WTC11 (cell line): ENCODE data around the gene NRG3. TPM values are rescaled to one million over a fixed set of nuclear protein-coding genes. Genes with fewer than 3 reads are reported as not detected.

Experiments
- ATAC-seq: fragments of 200-7000 bp; cut with Tn5 transposase; 2 replicates; pipeline ENCODE4 v1.10.0; 2021; ENCODE audit warnings: mild to moderate bottlenecking, moderate library complexity
- CTCF ChIA-PET: fragments of 300-600 bp; sonication (Branson Sonifier 250); formaldehyde crosslinking; loops from one replicate; lab custom pipeline; 2021; ENCODE audit warnings: antibody characterized with exemption; lab: Charles Lee
- POLR2A ChIA-PET: fragments of 350-600 bp; sonication (Branson Sonifier 250); formaldehyde crosslinking; loops from one replicate; lab custom pipeline; 2021; ENCODE audit warnings: antibody characterized with exemption; lab: Charles Lee
- DNase-seq: peaks from one replicate; pipeline ENCODE4 v3.0.0; 2021; ENCODE audit warnings: low spot score
- H3K27ac Mint-ChIP-seq: 2 replicates; pipeline ENCODE4 v1.8.0; 2021; ENCODE audit warnings: mixed read lengths
- H3K27me3 Mint-ChIP-seq: 2 replicates; pipeline ENCODE4 v1.8.0; 2021; ENCODE audit warnings: low read depth, mild to moderate bottlenecking, moderate library complexity, mixed read lengths
- H3K36me3 Mint-ChIP-seq: 2 replicates; pipeline ENCODE4 v1.8.0; 2021; ENCODE audit warnings: mixed read lengths
- H3K4me1 Mint-ChIP-seq: 2 replicates; pipeline ENCODE4 v1.8.0; 2022; ENCODE audit warnings: mixed read lengths
- H3K4me3 Mint-ChIP-seq: 2 replicates; pipeline ENCODE4 v1.8.0; 2021; ENCODE audit warnings: mild to moderate bottlenecking, moderate library complexity, mixed read lengths
- H3K9me3 Mint-ChIP-seq: 2 replicates; pipeline ENCODE4 v1.8.0; 2021; ENCODE audit warnings: mixed read lengths
- ATF1 ChIP-seq: sonication (generic); formaldehyde crosslinking; IDR thresholded peaks from 2 replicates; pipeline ENCODE4 v1.8.1; 2023; ENCODE audit warnings: mild to moderate bottlenecking, moderate library complexity, missing genetic modification reagents
- CBFB ChIP-seq: sonication (generic); formaldehyde crosslinking; IDR thresholded peaks from 2 replicates; pipeline ENCODE4 v1.8.1; 2022; ENCODE audit warnings: mild to moderate bottlenecking, low read depth, missing genetic modification reagents
- ELF4 ChIP-seq: sonication (generic); formaldehyde crosslinking; IDR thresholded peaks from 2 replicates; pipeline ENCODE4 v1.8.1; 2022; ENCODE audit warnings: low read depth, mild to moderate bottlenecking, moderate library complexity, missing genetic modification reagents
- ESRRA ChIP-seq: sonication (generic); formaldehyde crosslinking; IDR thresholded peaks from 2 replicates; pipeline ENCODE4 v1.8.1; 2022; ENCODE audit warnings: mild to moderate bottlenecking, missing genetic modification reagents, borderline replicate concordance
- GTF2I ChIP-seq: fragments of 250-450 bp; sonication (Bioruptor Pico); conservative IDR thresholded peaks from 2 replicates; pipeline ENCODE4 v1.4.0; 2021; ENCODE audit warnings: mild to moderate bottlenecking
- JAZF1 ChIP-seq: fragments of 250-450 bp; sonication (Bioruptor Pico); IDR thresholded peaks from 2 replicates; pipeline ENCODE4 v1.9.0; 2021; ENCODE audit warnings: moderate library complexity, mild to moderate bottlenecking, inconsistent platforms
- NR1H2 ChIP-seq: sonication (generic); formaldehyde crosslinking; IDR thresholded peaks from 2 replicates; pipeline ENCODE4 v1.9.0; 2021; ENCODE audit warnings: mild to moderate bottlenecking, moderate library complexity, missing genetic modification reagents
- SMAD3 ChIP-seq: sonication (generic); formaldehyde crosslinking; IDR thresholded peaks from 2 replicates; pipeline ENCODE4 v1.8.0; 2022; ENCODE audit warnings: missing genetic modification reagents, mild to moderate bottlenecking, borderline replicate concordance
- TP53 ChIP-seq: sonication (generic); formaldehyde crosslinking; IDR thresholded peaks from 2 replicates; pipeline ENCODE4 v1.8.1; 2023; ENCODE audit warnings: mild to moderate bottlenecking, missing genetic modification reagents
- ZNF121 ChIP-seq: sonication (generic); formaldehyde crosslinking; IDR thresholded peaks from 2 replicates; pipeline ENCODE4 v1.8.0; 2023; ENCODE audit warnings: missing genetic modification reagents
- ZNF396 ChIP-seq: fragments of 250-450 bp; sonication (Bioruptor Pico); IDR thresholded peaks from 2 replicates; pipeline ENCODE4 v1.8.0; 2021; ENCODE audit warnings: mild to moderate bottlenecking, moderate library complexity, borderline replicate concordance
- ZNF671 ChIP-seq: fragments of 250-450 bp; sonication (Bioruptor Pico); IDR thresholded peaks from 2 replicates; pipeline ENCODE4 v1.8.0; 2021; ENCODE audit warnings: mild to moderate bottlenecking
- total RNA-seq: library from RNA; stranded (reverse); gene quantifications from 3 replicates; pipeline ENCODE4 v1.2.3, GENCODE V29; 2021
- TF ChIP-seq, protein P1 (sequence below): sonication (generic); formaldehyde crosslinking; IDR thresholded peaks from 2 replicates; pipeline ENCODE4 v1.8.0; 2023; ENCODE audit warnings: missing genetic modification reagents, mild to moderate bottlenecking, borderline replicate concordance
- TF ChIP-seq, protein P2 (sequence below): sonication (generic); formaldehyde crosslinking; IDR thresholded peaks from 2 replicates; pipeline ENCODE4 v1.8.0; 2022; ENCODE audit warnings: mild to moderate bottlenecking, missing genetic modification reagents
- TF ChIP-seq, protein P3 (sequence below): fragments of 250-450 bp; sonication (Bioruptor Pico); IDR thresholded peaks from 2 replicates; pipeline ENCODE4 v1.8.0; 2021; ENCODE audit warnings: mild to moderate bottlenecking
- TF ChIP-seq, protein P4 (sequence below): sonication (generic); formaldehyde crosslinking; IDR thresholded peaks from 2 replicates; pipeline ENCODE4 v1.8.1; 2023; ENCODE audit warnings: mild to moderate bottlenecking, missing genetic modification reagents
- TF ChIP-seq, protein P5 (sequence below): sonication (generic); formaldehyde crosslinking; IDR thresholded peaks from 2 replicates; pipeline ENCODE4 v1.8.0; 2022; ENCODE audit warnings: mild to moderate bottlenecking, missing genetic modification reagents

The NRG3 gene
- total RNA-seq, 1 experiment from 2014 or later: 7.0 TPM

DNA sequence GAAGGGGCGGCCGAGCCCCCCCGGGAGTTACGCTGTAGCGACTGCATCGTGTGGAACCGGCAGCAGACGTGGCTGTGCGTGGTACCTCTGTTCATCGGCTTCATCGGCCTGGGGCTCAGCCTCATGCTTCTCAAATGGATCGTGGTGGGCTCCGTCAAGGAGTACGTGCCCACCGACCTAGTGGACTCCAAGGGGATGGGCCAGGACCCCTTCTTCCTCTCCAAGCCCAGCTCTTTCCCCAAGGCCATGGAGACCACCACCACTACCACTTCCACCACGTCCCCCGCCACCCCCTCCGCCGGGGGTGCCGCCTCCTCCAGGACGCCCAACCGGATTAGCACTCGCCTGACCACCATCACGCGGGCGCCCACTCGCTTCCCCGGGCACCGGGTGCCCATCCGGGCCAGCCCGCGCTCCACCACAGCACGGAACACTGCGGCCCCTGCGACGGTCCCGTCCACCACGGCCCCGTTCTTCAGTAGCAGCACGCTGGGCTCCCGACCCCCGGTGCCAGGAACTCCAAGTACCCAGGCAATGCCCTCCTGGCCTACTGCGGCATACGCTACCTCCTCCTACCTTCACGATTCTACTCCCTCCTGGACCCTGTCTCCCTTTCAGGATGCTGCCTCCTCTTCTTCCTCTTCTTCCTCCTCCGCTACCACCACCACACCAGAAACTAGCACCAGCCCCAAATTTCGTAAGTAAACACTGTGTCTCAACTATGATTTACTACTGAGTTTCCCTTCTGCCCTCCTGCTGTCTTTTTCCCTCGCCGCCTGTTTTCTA lies 666 bp downstream of the NRG3 start:
- H3K4me1 Mint-ChIP-seq: peaks cover 65% of the 10 kb centered on the region
- peaks cover 44% of the 10 kb centered on the region for H3K27me3 Mint-ChIP-seq
- ChIA-PET CTCF (interaction anchor here (1.2 to 1.3 kb wide), 2 partner anchors 27 to 33 kb away, joined by 3 read pairs; no protein-coding TSS in a partner anchor), POLR2A (interaction anchor here (0.5 to 0.8 kb wide), 2 partner anchors 18 to 774 kb away, joined by 3 to 9 read pairs; no protein-coding TSS in a partner anchor)
- no peak for DNase-seq
- TF ChIP-seq, protein P1, sequence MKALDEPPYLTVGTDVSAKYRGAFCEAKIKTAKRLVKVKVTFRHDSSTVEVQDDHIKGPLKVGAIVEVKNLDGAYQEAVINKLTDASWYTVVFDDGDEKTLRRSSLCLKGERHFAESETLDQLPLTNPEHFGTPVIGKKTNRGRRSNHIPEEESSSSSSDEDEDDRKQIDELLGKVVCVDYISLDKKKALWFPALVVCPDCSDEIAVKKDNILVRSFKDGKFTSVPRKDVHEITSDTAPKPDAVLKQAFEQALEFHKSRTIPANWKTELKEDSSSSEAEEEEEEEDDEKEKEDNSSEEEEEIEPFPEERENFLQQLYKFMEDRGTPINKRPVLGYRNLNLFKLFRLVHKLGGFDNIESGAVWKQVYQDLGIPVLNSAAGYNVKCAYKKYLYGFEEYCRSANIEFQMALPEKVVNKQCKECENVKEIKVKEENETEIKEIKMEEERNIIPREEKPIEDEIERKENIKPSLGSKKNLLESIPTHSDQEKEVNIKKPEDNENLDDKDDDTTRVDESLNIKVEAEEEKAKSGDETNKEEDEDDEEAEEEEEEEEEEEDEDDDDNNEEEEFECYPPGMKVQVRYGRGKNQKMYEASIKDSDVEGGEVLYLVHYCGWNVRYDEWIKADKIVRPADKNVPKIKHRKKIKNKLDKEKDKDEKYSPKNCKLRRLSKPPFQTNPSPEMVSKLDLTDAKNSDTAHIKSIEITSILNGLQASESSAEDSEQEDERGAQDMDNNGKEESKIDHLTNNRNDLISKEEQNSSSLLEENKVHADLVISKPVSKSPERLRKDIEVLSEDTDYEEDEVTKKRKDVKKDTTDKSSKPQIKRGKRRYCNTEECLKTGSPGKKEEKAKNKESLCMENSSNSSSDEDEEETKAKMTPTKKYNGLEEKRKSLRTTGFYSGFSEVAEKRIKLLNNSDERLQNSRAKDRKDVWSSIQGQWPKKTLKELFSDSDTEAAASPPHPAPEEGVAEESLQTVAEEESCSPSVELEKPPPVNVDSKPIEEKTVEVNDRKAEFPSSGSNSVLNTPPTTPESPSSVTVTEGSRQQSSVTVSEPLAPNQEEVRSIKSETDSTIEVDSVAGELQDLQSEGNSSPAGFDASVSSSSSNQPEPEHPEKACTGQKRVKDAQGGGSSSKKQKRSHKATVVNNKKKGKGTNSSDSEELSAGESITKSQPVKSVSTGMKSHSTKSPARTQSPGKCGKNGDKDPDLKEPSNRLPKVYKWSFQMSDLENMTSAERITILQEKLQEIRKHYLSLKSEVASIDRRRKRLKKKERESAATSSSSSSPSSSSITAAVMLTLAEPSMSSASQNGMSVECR: no peak
- TF ChIP-seq, protein P2, sequence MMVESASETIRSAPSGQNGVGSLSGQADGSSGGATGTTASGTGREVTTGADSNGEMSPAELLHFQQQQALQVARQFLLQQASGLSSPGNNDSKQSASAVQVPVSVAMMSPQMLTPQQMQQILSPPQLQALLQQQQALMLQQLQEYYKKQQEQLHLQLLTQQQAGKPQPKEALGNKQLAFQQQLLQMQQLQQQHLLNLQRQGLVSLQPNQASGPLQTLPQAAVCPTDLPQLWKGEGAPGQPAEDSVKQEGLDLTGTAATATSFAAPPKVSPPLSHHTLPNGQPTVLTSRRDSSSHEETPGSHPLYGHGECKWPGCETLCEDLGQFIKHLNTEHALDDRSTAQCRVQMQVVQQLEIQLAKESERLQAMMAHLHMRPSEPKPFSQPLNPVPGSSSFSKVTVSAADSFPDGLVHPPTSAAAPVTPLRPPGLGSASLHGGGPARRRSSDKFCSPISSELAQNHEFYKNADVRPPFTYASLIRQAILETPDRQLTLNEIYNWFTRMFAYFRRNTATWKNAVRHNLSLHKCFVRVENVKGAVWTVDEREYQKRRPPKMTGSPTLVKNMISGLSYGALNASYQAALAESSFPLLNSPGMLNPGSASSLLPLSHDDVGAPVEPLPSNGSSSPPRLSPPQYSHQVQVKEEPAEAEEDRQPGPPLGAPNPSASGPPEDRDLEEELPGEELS (CRISPR knock-in tag): 0 out of 2 replicates have a peak, but pooled peaks have one; percentile 32
- TF ChIP-seq GTF2I (CRISPR knock-in tag): 0 out of 2 replicates have a peak, but pooled peaks have one; percentile 55
- peak overlapping the region; percentile 92 for H3K4me3 Mint-ChIP-seq
- ATAC-seq: peak; percentile 0; the same call in 1 of the 2 replicates
- no peaks in the 10 kb centered on the region for H3K36me3 Mint-ChIP-seq
- H3K9me3 Mint-ChIP-seq: no peaks in the 10 kb centered on the region
- H3K27ac Mint-ChIP-seq: no peak overlapping the region

DNA sequence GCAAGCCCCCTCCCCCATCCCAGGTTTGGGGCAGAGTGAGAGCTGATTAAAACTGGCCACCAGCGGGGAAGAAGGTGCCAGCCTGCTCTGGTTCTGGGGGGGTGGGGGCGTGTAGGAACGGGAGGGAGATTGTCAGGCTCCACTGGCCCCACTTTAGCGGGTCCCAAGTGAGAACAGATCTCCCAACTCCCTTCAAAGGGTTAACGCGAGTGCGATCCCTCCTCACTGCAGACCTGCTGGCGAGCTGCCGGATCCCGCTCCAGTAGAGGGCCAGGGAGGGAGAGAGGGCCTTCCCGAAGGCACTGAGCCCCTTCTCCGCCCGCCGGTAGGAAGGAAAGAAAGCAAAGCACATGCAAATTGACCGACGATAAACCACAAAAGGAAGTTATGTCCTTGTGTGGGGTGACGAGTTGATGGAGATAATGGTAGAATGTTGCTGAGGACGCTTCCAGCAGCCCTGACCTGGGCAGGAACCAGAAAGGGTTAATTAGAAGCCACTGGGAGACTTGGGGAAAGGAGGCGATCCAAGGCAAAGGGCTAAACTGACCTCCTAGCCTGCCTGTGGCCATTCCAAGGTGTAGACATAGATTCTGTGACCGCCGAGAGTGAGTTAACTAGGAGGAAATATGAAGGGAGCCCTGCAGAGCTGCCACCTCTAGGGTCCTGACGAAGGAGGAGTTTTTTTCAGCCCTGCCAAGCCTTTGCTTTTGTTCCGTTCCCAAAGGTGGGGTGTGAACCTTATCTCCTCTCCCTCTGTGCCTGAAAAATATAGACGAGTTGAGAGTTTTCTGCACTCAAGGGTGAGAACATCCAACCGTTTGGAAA lies 1.5 kb downstream of the NRG3 start:
- peaks cover 64% of the 10 kb centered on the region for H3K4me1 Mint-ChIP-seq
- DNase-seq (peak; percentile 72), ATAC-seq (peak; percentile 57)
- CTCF ChIA-PET: interaction anchor here (1.2 to 1.3 kb wide), 2 partner anchors 28 to 34 kb away, joined by 3 read pairs; no protein-coding TSS in a partner anchor
- H3K27ac Mint-ChIP-seq: peak overlapping the region; percentile 46; the same call in 1 of the 2 replicates
- H3K4me3 Mint-ChIP-seq: peak overlapping the region; percentile 92
- TF ChIP-seq ZNF121 (CRISPR knock-in tag): peak; percentile 42; the same call in 1 of the 2 replicates
- TF ChIP-seq ZNF671 (CRISPR knock-in tag): no peak
- TF ChIP-seq CBFB: 0 out of 2 replicates have a peak, but pooled peaks have one; percentile 30
- TF ChIP-seq, protein P3, sequence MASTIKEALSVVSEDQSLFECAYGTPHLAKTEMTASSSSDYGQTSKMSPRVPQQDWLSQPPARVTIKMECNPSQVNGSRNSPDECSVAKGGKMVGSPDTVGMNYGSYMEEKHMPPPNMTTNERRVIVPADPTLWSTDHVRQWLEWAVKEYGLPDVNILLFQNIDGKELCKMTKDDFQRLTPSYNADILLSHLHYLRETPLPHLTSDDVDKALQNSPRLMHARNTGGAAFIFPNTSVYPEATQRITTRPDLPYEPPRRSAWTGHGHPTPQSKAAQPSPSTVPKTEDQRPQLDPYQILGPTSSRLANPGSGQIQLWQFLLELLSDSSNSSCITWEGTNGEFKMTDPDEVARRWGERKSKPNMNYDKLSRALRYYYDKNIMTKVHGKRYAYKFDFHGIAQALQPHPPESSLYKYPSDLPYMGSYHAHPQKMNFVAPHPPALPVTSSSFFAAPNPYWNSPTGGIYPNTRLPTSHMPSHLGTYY (CRISPR knock-in tag): no peak
- peak; percentile 16; the same call in 1 of the 2 replicates for TF ChIP-seq SMAD3 (CRISPR knock-in tag)
- TF ChIP-seq ATF1 (CRISPR knock-in tag): no peak
- no peaks in the 10 kb centered on the region for H3K36me3 Mint-ChIP-seq
- peaks cover 42% of the 10 kb centered on the region for H3K27me3 Mint-ChIP-seq
- no peaks in the 10 kb centered on the region for H3K9me3 Mint-ChIP-seq
- POLR2A ChIA-PET: interaction anchor here (0.8 kb wide), 1 partner anchor 17 kb away, joined by 3 read pairs; no protein-coding TSS in a partner anchor

DNA sequence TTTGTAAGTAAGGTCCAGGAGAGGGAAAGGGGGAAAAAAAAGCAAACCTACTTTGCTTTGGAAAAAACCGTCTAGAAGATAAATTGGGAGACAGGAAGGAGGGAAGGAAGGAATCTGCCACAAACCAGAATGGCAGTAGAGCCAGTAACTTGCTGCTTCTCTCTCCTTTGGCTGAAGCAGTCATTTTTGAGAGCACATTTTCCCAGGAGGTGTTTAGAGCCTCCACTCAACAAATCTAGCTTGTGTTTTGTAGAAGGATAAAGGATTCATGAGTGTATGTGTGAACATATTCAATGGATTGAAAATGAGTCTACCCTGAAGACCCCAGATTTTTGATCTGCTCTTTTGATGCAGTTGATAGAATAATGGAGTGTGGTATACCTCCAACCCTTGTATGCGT lies 2.6 kb downstream of the NRG3 start:
- Mint-ChIP-seq H3K4me1 (peaks cover 68% of the 10 kb centered on the region), H3K36me3 (no peaks in the 10 kb centered on the region), H3K9me3 (no peaks in the 10 kb centered on the region), H3K4me3 (peak overlapping the region; percentile 92), H3K27me3 (peaks cover 30% of the 10 kb centered on the region), H3K27ac (no peak overlapping the region)
- ChIA-PET POLR2A (no interaction called here), CTCF (no interaction called here)
- no peak for DNase-seq
- no peak for ATAC-seq
- TF ChIP-seq, protein P4, sequence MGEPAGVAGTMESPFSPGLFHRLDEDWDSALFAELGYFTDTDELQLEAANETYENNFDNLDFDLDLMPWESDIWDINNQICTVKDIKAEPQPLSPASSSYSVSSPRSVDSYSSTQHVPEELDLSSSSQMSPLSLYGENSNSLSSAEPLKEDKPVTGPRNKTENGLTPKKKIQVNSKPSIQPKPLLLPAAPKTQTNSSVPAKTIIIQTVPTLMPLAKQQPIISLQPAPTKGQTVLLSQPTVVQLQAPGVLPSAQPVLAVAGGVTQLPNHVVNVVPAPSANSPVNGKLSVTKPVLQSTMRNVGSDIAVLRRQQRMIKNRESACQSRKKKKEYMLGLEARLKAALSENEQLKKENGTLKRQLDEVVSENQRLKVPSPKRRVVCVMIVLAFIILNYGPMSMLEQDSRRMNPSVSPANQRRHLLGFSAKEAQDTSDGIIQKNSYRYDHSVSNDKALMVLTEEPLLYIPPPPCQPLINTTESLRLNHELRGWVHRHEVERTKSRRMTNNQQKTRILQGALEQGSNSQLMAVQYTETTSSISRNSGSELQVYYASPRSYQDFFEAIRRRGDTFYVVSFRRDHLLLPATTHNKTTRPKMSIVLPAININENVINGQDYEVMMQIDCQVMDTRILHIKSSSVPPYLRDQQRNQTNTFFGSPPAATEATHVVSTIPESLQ (CRISPR knock-in tag): no peak
- TF ChIP-seq ELF4 (CRISPR knock-in tag) (no peak), ESRRA (CRISPR knock-in tag) (no peak), ZNF396 (no peak), TP53 (CRISPR knock-in tag) (no peak), JAZF1 (CRISPR knock-in tag) (no peak), NR1H2 (CRISPR knock-in tag) (no peak)
- TF ChIP-seq, protein P5, sequence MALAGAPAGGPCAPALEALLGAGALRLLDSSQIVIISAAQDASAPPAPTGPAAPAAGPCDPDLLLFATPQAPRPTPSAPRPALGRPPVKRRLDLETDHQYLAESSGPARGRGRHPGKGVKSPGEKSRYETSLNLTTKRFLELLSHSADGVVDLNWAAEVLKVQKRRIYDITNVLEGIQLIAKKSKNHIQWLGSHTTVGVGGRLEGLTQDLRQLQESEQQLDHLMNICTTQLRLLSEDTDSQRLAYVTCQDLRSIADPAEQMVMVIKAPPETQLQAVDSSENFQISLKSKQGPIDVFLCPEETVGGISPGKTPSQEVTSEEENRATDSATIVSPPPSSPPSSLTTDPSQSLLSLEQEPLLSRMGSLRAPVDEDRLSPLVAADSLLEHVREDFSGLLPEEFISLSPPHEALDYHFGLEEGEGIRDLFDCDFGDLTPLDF (CRISPR knock-in tag): no peak
